Activated CD4-positive, alpha-beta T cell treated with anti-CD3 and anti-CD28 coated beads for 24 hours (primary cell): Measurements from ENCODE around the gene FAH.

Experiments used
- DNase-seq, 2 donors: peaks; one replicate each; pipeline ENCODE4 v3.0.0-alpha.2; 2020; ENCODE audit warnings: low read depth in 2 of 2

The FAH gene

GRCh38 chr15:80199869-80200268, 47.1 kb downstream of the FAH start:
- DNase-seq, result no peak

- DNase-seq, result no peak
Observed at GRCh38 chr15:80201256-80202015, 48.6 kb downstream of the FAH start.

- no peak for DNase-seq
Observed at GRCh38 chr15:80202016-80202315, 49.2 kb downstream of the FAH start.

GRCh38 chr15:80202641-80203360, 50.0 kb downstream of the FAH start:
- no peak for DNase-seq

- no peak for DNase-seq
Observed at GRCh38 chr15:80203361-80203885, 50.6 kb downstream of the FAH start.

GRCh38 chr15:80204231-80204630, 51.4 kb downstream of the FAH start:
- DNase-seq, result no peak

- no peak for DNase-seq
Observed at GRCh38 chr15:80207887-80208286, 55.1 kb downstream of the FAH start.

GRCh38 chr15:80208758-80209734, 56.2 kb downstream of the FAH start:
- DNase-seq, result no peak

- no peak for DNase-seq
Observed at GRCh38 chr15:80210611-80211573, 58.1 kb downstream of the FAH start.

- DNase-seq, result no peak
Observed at GRCh38 chr15:80211976-80212375, 59.2 kb downstream of the FAH start.

- no peak for DNase-seq
Observed at GRCh38 chr15:80214910-80215309, 62.1 kb downstream of the FAH start.

- no peak for DNase-seq
Observed at GRCh38 chr15:80216141-80216540, 63.3 kb downstream of the FAH start.

GRCh38 chr15:80216911-80217310, 64.1 kb downstream of the FAH start:
- DNase-seq, result no peak

- no peak for DNase-seq
Observed at GRCh38 chr15:80217327-80217900, 64.6 kb downstream of the FAH start.

GRCh38 chr15:80219955-80220354, 67.2 kb downstream of the FAH start:
- DNase-seq, result no peak

GRCh38 chr15:80228959-80229610, 76.3 kb downstream of the FAH start:
- DNase-seq, result no peak

GRCh38 chr15:80231371-80231770, 78.6 kb downstream of the FAH start:
- DNase-seq, result no peak

- DNase-seq, result no peak
Observed at GRCh38 chr15:80233581-80233980, 80.8 kb downstream of the FAH start.

GRCh38 chr15:80234883-80235282, 82.1 kb downstream of the FAH start:
- DNase-seq, result peak; percentile 21 to 25
